CD14-positive monocyte (primary cell): ENCODE measurements around the gene SMYD3. TPM values are rescaled to one million over a fixed set of nuclear protein-coding genes. Genes with fewer than 3 reads are reported as not detected.

ENCODE experiments used
- DNase-seq, 3 donors: peaks; one replicate each; pipeline ENCODE4 v3.0.0-alpha.2; 2011 to 2022
- H2AFZ ChIP-seq: 2 replicates; pipeline ENCODE4 v1.6.0; 2012; ENCODE audit warnings: mild to moderate bottlenecking, low read depth, low read length, inconsistent platforms; ENCODE audit not compliant: insufficient read depth, poor library complexity, severe bottlenecking
- H3K27ac ChIP-seq, 2 donors: 1 replicate in 1 of 2; 2 replicates in 1 of 2; pipeline ENCODE4 v1.5.1; 2012 to 2013; ENCODE audit warnings: low read length in 2 of 2, control low read depth in 1 of 2, inconsistent platforms in 1 of 2, low read depth in 1 of 2, mild to moderate bottlenecking in 1 of 2
- H3K27me3 ChIP-seq, 2 donors: one replicate each; pipeline versions ENCODE4 v1.6.0 to v1.6.1; 2011 to 2013; ENCODE audit warnings: low read length in 2 of 2; ENCODE audit not compliant: control insufficient read depth in 2 of 2, insufficient read depth in 2 of 2
- H3K36me3 ChIP-seq, 2 donors: replicated peaks in 1 of 2; 1 replicate in 1 of 2; 2 replicates in 1 of 2; pipeline versions ENCODE4 v1.5.1 to v1.6.1; 2012 to 2013; ENCODE audit warnings: low read length in 2 of 2, control low read depth in 1 of 2, inconsistent platforms in 1 of 2, mild to moderate bottlenecking in 1 of 2; ENCODE audit not compliant: insufficient read depth in 2 of 2, control insufficient read depth in 1 of 2
- H3K4me1 ChIP-seq, 2 donors: 1 replicate in 1 of 2; 2 replicates in 1 of 2; pipeline versions ENCODE4 v1.5.1 to v1.6.1; 2012 to 2013; ENCODE audit warnings: low read length in 2 of 2, control low read depth in 1 of 2, inconsistent platforms in 1 of 2, mild to moderate bottlenecking in 1 of 2, moderate library complexity in 1 of 2; ENCODE audit not compliant: insufficient read depth in 2 of 2, control insufficient read depth in 1 of 2
- H3K4me2 ChIP-seq: replicated peaks from 2 replicates; pipeline ENCODE3; 2012; ENCODE audit warnings: low read length, moderate library complexity, mild to moderate bottlenecking; ENCODE audit not compliant: poor library complexity, severe bottlenecking; ENCODE audit errors: extremely low read depth
- H3K4me3 ChIP-seq, 3 experiments: fragments of 200-600 bp in 1 of 3; sonication (generic) in 1 of 3; replicated peaks in 1 of 3; 1 replicate in 2 of 3; 2 replicates in 1 of 3; pipeline ENCODE4 v1.5.1; 2011 to 2013; ENCODE audit warnings: low read length in 3 of 3, mild to moderate bottlenecking in 3 of 3, control low read depth in 2 of 3, low read depth in 2 of 3, inconsistent platforms in 1 of 3, moderate library complexity in 1 of 3
- H3K79me2 ChIP-seq: 2 replicates; pipeline ENCODE4 v1.6.0; 2012; ENCODE audit warnings: mild to moderate bottlenecking, control low read depth, inconsistent platforms, low read length, moderate library complexity; ENCODE audit not compliant: insufficient read depth
- H3K9ac ChIP-seq: 2 replicates; pipeline ENCODE4 v1.6.0; 2017; ENCODE audit warnings: low read length, mild to moderate bottlenecking; ENCODE audit not compliant: insufficient read depth, poor library complexity, severe bottlenecking
- H3K9me3 ChIP-seq, 2 donors: replicated peaks in 1 of 2; 1 replicate in 1 of 2; 2 replicates in 1 of 2; pipeline versions ENCODE4 v1.5.1 to v1.6.1; 2012 to 2013; ENCODE audit warnings: low read length in 2 of 2, control low read depth in 1 of 2; ENCODE audit not compliant: control insufficient read depth in 1 of 2, insufficient read depth in 1 of 2
- H4K20me1 ChIP-seq: 2 replicates; pipeline ENCODE4 v1.6.0; 2012; ENCODE audit warnings: mild to moderate bottlenecking, low read length, control low read depth, moderate library complexity; ENCODE audit not compliant: insufficient read depth
- H3K27ac Mint-ChIP-seq, 7 donors: one replicate each; pipeline ENCODE4 v1.8.0; 2020; ENCODE audit warnings: mild to moderate bottlenecking in 7 of 7, mixed read lengths in 7 of 7, moderate library complexity in 6 of 7, inconsistent platforms in 2 of 7
- H3K27me3 Mint-ChIP-seq, 3 donors: one replicate each; pipeline ENCODE4 v1.8.0; 2021 to 2022; ENCODE audit warnings: low read depth in 3 of 3, mild to moderate bottlenecking in 3 of 3, mixed read lengths in 3 of 3, moderate library complexity in 3 of 3, inconsistent platforms in 1 of 3
- H3K36me3 Mint-ChIP-seq, 2 donors: one replicate each; pipeline ENCODE4 v1.8.0; 2020; ENCODE audit warnings: mixed read lengths in 2 of 2, inconsistent platforms in 1 of 2, mild to moderate bottlenecking in 1 of 2
- H3K4me1 Mint-ChIP-seq: one replicate; pipeline ENCODE4 v1.8.0; 2020; ENCODE audit warnings: mild to moderate bottlenecking, mixed read lengths
- H3K4me3 Mint-ChIP-seq, 2 donors: one replicate each; pipeline ENCODE4 v1.8.0; 2020; ENCODE audit warnings: mild to moderate bottlenecking in 2 of 2, mixed read lengths in 2 of 2, moderate library complexity in 1 of 2
- H3K9me3 Mint-ChIP-seq, 7 donors: one replicate each; pipeline ENCODE4 v1.8.0; 2020 to 2022; ENCODE audit warnings: mixed read lengths in 7 of 7, mild to moderate bottlenecking in 6 of 7, moderate library complexity in 6 of 7, inconsistent platforms in 2 of 7
- CTCF ChIP-seq: fragments of 200-600 bp; IDR thresholded peaks from one replicate; pipeline ENCODE4 v1.8.0; 2022; ENCODE audit warnings: antibody characterized with exemption, mild to moderate bottlenecking
- WGBS: methylation state at CpG from one replicate; pipeline ENCODE4 v1.1.5; 2013; ENCODE audit warnings: missing lambda C conversion rate; ENCODE audit not compliant: insufficient coverage; 5-methylcytosine and 5-hydroxymethylcytosine counted together
- intact Hi-C, 2 donors: fragments of 100-400 bp; cut with micrococcal nuclease; formaldehyde crosslinking; loops; one replicate each; pipeline versions ENCODE4 v1.15.0 to v1.15.1; 2023
- polyA plus RNA-seq, 3 donors: library from polyadenylated mRNA; depleted of rRNA in 1 of 3; unstranded in 2 of 3; stranded (reverse) in 1 of 3; fragments of 300-500 nt in 2 of 3; fragments of >200 nt in 1 of 3; fragmentation: Illumina TruSeq in 2 of 3; gene quantifications; 1 replicate in 2 of 3; 2 replicates in 1 of 3; pipeline ENCODE4 v1.2.3, GENCODE V29; 2012 to 2021

SMYD3 gene
- polyA plus RNA-seq, 3 donors, result 2.7 to 8.4 (median 4.0) TPM

- no peaks in the 10 kb centered on the region for H3K9me3 Mint-ChIP-seq
- peaks cover 4% of the 10 kb centered on the region for H3K4me1 Mint-ChIP-seq
- 72% methylated on average over 5 of the region's 7 CpGs for WGBS
- H3K36me3 Mint-ChIP-seq, result peaks cover 0 to 3% of the 10 kb centered on the region in 2 donors
- H3K4me3 Mint-ChIP-seq, result no peak overlapping the region
- no peak overlapping the region for H3K27ac Mint-ChIP-seq
- no peaks in the 10 kb centered on the region for H3K79me2 ChIP-seq
- no peaks in the 10 kb centered on the region for H3K4me1 ChIP-seq
- H3K36me3 ChIP-seq, result no peaks in the 10 kb centered on the region
- no peaks in the 10 kb centered on the region for H4K20me1 ChIP-seq
- no peak overlapping the region for H3K4me2 ChIP-seq
- no peak overlapping the region for H3K4me3 ChIP-seq
- no peak for DNase-seq
- H3K9ac ChIP-seq, result no peak overlapping the region
- no peak overlapping the region for H3K27ac ChIP-seq
- no peaks in the 10 kb centered on the region for H3K9me3 ChIP-seq
- peaks cover 0 to 6% (median 5%) of the 10 kb centered on the region in 3 donors for H3K27me3 Mint-ChIP-seq
- H2AFZ ChIP-seq, result no peak overlapping the region
- intact Hi-C loops, result no loop called here
- H3K27me3 ChIP-seq, result no peaks in the 10 kb centered on the region
- no peak for TF ChIP-seq CTCF
Observed at GRCh38 chr1:245704765-245705164, 802.3 kb downstream of the SMYD3 start.

- no peaks in the 10 kb centered on the region for H3K9me3 Mint-ChIP-seq
- no peaks in the 10 kb centered on the region for H3K9me3 ChIP-seq
- H3K27ac Mint-ChIP-seq, result no peak overlapping the region
- no peaks in the 10 kb centered on the region for H3K27me3 ChIP-seq
- no peak overlapping the region for H3K9ac ChIP-seq
- no peak overlapping the region for H3K27ac ChIP-seq
- H3K36me3 ChIP-seq, result no peaks in the 10 kb centered on the region
- 92% methylated on average over 4 of the region's 6 CpGs for WGBS
- H3K4me3 ChIP-seq, result no peak overlapping the region
- H3K4me2 ChIP-seq, result no peak overlapping the region
- no peaks in the 10 kb centered on the region for H3K4me1 ChIP-seq
- DNase-seq, result no peak
- peaks cover 0 to 3% of the 10 kb centered on the region in 2 donors for H3K36me3 Mint-ChIP-seq
- no peak for TF ChIP-seq CTCF
- peaks cover 0 to 6% (median 5%) of the 10 kb centered on the region in 3 donors for H3K27me3 Mint-ChIP-seq
- no peaks in the 10 kb centered on the region for H3K79me2 ChIP-seq
- no peaks in the 10 kb centered on the region for H4K20me1 ChIP-seq
- H2AFZ ChIP-seq, result no peak overlapping the region
- H3K4me3 Mint-ChIP-seq, result no peak overlapping the region
- H3K4me1 Mint-ChIP-seq, result peaks cover 4% of the 10 kb centered on the region
- intact Hi-C loops, result no loop called here
Observed at GRCh38 chr1:245704341-245704740, 802.7 kb downstream of the SMYD3 start.
